HCT116 (cell line): ENCODE results near the gene SORCS2.

Experiments
- CTCF ChIP-seq, 3 experiments: fragments of 200-600 bp in 1 of 3; sonication (generic) in 1 of 3; IDR thresholded peaks in 2 of 3; conservative IDR thresholded peaks in 1 of 3; 2 replicates each; pipeline ENCODE4 v1.5.1; 2012 to 2017; ENCODE audit warnings: low read depth in 2 of 3, low read length in 2 of 3, antibody characterized with exemption in 1 of 3, borderline replicate concordance in 1 of 3, control low read depth in 1 of 3, mild to moderate bottlenecking in 1 of 3, mixed read lengths in 1 of 3, mixed run types in 1 of 3, moderate library complexity in 1 of 3; ENCODE audit not compliant: insufficient read depth in 1 of 3
- ELF1 ChIP-seq: IDR thresholded peaks from 2 replicates; pipeline ENCODE4 v1.6.1; 2012; ENCODE audit warnings: low read depth, borderline replicate concordance
- EZH2phosphoT487 ChIP-seq: fragments of 200-600 bp; IDR thresholded peaks from 2 replicates; pipeline ENCODE4 v1.6.1; 2018; ENCODE audit warnings: antibody characterized with exemption, borderline replicate concordance
- POLR2A ChIP-seq: IDR thresholded peaks from 2 replicates; pipeline ENCODE4 v1.7.0; 2011; ENCODE audit warnings: borderline replicate concordance; ENCODE audit not compliant: insufficient read depth, insufficient read length; ENCODE audit errors: extremely low read depth
- POLR2AphosphoS5 ChIP-seq: IDR thresholded peaks from 2 replicates; pipeline ENCODE4 v1.6.1; 2011; ENCODE audit warnings: mild to moderate bottlenecking, low read depth, low read length, moderate library complexity
- SIN3A ChIP-seq: IDR thresholded peaks from 2 replicates; pipeline ENCODE4 v1.6.1; 2012; ENCODE audit warnings: low read depth
- TF ChIP-seq, protein P1 (sequence below): IDR thresholded peaks from 2 replicates; pipeline ENCODE4 v1.6.1; 2011; ENCODE audit warnings: mild to moderate bottlenecking, low read length, moderate library complexity; ENCODE audit not compliant: insufficient replicate concordance; ENCODE audit errors: extremely low read depth

DNA sequence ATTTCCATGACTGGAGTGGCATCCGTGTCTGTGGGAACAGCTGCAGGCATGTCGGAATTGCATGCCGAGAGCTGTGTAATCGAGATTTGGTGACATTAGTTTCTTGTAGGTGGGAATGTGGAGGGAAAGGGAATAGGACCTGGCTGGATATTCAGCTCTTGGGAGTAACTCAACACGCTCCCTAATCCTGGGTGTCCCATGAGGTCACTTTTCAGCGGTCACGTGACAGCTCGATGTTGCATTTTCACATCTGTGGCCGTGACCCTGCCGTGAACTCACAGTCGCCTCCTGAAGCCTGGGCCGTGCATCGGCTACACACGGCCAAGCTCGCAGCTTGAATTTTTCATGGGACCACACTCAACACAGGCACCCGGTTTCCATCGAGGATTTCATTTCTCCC, 268.2 kb downstream of the SORCS2 start:
- TF ChIP-seq CTCF (IDR thresholded peaks at IDR 0.05 in 2 of 3, conservative IDR thresholded peaks at IDR 0.05 in 1 of 3; ENCODE audit: borderline replicate concordance in 1 of 3, insufficient read depth in 1 of 3, low read depth in 2 of 3, low read length in 2 of 3) (no peak), ELF1 (no peak), EZH2phosphoT487 (no peak), POLR2AphosphoS5 (no peak), POLR2A (no peak), SIN3A (no peak)
- TF ChIP-seq, protein P1, sequence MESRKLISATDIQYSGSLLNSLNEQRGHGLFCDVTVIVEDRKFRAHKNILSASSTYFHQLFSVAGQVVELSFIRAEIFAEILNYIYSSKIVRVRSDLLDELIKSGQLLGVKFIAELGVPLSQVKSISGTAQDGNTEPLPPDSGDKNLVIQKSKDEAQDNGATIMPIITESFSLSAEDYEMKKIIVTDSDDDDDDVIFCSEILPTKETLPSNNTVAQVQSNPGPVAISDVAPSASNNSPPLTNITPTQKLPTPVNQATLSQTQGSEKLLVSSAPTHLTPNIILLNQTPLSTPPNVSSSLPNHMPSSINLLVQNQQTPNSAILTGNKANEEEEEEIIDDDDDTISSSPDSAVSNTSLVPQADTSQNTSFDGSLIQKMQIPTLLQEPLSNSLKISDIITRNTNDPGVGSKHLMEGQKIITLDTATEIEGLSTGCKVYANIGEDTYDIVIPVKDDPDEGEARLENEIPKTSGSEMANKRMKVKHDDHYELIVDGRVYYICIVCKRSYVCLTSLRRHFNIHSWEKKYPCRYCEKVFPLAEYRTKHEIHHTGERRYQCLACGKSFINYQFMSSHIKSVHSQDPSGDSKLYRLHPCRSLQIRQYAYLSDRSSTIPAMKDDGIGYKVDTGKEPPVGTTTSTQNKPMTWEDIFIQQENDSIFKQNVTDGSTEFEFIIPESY = no peak
